Mesenteric fat pad (tissue), 1 donor: Measurements from ENCODE around the gene LAPTM5. TPM values are rescaled to one million over a fixed set of nuclear protein-coding genes. Genes with fewer than 3 reads are reported as not detected.

Experiments
- DNase-seq: peaks from one replicate; pipeline ENCODE4 v3.0.0-alpha.2; 2020; ENCODE audit warnings: low spot score
- total RNA-seq: library from RNA; stranded (reverse); fragmentation: NEBNext Ultra II Directional; extraction: Animal tissue kit (Norgen Biotek cat#: 25700); gene quantifications from one replicate; pipeline ENCODE4 v1.2.1, GENCODE V29; 2021
- donor health status: DM: yes; HTN: yes; CAD: no.

Gene LAPTM5
- total RNA-seq, 1 donor from 2014 or later, result 251 TPM

DNA sequence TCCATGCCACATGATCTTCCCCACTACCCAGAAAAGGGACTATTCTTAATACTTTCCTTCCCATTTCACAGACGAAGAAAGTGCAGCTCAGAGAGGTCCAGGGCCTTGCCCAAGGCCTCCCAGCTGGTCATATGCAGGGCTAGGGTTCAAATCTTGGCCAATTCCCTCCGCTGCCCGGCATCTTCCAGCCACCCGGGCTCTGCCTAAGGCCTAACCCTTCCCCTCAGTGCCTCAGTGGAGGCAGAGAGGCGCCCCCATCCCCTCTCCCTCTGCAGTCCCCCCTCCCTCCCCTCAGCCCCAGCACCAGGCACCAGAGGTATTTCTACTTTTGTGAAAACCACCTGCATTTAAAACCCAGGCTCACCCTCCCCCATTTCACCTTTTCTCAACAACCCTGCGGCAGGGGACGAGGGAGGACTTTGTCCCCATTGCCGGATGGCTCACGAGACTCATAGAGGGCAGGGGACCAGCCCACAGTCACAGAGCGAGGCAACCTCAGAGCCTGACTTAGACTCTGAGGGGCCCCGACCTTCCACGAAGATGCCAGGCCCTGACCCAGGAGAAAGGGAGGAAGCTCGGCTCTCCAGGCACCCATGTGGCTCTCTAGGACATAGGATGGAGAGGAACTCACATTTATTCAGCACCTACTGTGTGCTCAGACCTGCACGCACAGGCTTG, 12.3 kb downstream of the LAPTM5 start:
- DNase-seq, result no peak

DNA sequence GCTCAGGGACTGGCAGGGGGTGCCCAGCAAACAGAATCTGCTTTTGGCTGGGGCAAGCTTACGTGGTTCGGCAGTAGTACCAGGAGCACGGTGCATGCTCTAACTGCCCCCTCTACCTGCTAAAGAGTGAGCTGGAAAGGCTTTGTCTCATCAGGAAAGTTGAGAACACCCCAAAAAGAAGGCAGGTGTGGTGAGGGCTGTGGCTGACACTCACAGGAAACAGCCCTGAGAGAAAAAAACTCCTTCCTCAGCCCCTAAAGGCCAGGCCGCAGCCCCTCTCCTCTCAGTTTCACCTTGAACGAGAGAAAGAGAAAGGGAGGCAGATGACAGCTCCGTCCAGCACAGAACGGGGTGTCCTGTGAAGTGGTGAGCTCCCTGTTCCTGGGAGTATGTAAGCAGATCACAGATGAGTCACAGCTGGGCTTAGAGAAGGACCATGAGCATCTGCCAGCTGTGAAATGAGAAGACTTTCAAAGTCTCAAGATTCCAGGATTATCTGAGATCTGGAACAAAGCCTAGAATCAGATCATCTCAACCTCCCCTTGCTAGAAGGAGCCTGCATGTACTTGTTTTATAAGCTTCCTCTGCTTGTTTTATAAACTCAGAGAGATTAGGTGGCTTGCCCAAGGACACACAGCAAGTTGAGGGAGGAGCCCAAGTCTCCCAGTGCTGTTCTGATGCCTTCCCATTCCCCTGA, 13.4 kb downstream of the LAPTM5 start:
- DNase-seq, result no peak

DNA sequence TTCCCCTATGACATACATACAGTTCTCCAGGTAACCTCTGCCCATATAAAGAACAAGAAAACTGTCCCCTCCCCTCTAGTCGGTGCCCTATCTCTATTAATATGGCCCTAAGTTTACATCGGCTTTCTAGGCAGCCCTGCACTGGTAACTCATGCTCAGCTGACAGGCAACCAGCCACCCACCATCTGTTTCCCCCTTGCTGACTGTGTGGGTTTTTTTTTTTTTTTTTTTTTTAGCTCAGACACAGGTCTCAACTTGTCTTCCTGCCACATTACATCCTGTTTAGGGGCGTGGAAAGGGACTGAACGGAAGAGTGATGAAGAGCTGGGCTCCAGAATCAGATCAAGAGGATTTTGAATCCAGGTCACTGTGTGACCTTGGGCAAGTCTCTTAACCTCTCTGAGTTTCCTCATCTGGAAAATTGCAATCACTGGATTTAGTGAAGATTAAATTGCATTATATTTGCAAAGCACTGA, 14.0 kb downstream of the LAPTM5 start:
- DNase-seq, result no peak

DNA sequence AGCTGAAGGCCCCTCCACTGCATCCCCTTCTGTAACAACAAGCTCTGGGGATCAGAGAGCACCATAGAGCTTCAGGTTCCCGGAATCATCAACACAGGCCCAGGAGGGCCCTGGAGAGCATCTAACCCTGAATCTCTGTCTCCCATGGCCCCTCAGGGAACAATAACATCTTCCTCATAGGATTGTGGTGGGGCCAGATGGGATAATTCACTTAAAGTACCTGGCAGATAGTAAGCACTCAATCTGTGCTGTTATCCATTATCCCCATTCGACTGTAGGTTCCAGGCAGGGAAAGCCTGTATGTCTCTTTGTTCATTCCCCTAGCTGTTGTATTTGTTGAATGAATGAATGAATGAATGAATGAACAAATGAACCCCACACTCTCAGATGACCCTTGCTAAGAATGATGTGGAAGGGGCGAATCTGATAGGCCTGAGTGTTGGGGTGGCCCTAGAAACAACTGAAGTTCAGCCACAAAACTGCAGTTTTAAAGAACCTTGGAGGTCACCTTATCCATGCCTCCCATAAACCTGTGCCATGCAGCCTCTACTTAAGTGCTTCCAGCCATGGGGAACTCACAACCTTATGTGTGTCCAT, 14.5 kb downstream of the LAPTM5 start:
- no peak for DNase-seq

DNA sequence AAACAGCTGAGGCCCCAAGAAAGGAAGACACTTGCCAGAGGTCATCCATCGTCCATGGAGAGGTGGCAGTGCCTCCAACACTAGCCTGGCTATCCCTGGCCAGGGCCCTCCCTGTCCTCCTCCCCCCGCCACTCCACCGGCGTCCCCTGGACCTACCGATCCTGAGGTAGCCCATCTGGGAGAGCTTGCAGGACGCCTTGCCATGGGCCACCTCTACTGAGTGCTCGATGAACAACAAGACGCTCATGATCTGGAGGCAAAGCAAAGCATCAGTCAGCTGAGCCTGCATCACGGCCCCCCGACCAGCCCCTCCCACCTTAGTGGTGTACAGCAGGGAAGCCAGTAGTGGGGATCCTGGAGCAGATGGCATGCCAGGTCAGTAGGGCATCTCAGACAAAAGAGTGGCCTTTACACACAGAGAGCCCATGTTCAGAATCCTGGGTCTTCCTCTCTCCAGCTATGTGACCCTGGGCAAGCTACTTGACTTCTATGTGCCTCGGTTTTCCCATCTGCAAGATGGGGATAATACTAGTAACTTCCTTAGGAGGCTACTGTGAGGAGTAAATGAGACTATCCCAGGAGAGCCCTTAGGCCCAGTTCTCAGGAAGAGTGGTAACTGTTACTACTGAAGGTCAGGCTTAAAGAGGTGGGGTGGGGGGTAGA, 15.1 kb downstream of the LAPTM5 start:
- no peak for DNase-seq

DNA sequence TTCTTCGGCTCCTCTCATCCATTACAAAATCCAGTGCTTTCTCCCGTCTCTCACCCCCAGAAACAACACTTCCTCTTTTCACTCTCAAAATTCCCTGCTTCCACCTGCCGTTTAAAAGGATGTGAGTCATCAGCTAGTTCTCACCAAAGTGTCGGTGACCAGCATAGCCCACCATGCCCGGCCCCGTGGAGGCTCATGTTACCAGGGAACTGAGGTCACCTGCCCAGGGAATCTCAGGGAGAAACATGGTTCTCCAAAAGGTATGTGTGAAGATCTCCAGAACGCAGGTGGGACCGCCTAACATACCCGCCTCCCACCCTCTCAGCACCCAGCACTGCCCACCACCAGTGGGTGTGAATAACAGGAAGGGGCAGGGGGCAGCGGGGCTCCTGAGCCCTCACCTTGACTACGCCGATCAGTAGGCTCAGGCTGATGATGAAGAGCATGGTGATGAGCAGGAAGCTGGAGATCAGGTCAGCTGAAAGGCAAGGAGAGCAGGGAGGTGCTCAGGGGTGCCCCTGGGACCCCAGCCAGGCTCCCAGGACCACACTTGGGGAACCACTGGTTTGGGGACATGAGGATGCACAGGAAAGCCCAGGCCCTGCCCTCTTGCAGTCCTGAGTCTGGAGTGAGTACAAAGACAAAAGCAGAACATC, 16.2 kb downstream of the LAPTM5 start:
- no peak for DNase-seq

DNA sequence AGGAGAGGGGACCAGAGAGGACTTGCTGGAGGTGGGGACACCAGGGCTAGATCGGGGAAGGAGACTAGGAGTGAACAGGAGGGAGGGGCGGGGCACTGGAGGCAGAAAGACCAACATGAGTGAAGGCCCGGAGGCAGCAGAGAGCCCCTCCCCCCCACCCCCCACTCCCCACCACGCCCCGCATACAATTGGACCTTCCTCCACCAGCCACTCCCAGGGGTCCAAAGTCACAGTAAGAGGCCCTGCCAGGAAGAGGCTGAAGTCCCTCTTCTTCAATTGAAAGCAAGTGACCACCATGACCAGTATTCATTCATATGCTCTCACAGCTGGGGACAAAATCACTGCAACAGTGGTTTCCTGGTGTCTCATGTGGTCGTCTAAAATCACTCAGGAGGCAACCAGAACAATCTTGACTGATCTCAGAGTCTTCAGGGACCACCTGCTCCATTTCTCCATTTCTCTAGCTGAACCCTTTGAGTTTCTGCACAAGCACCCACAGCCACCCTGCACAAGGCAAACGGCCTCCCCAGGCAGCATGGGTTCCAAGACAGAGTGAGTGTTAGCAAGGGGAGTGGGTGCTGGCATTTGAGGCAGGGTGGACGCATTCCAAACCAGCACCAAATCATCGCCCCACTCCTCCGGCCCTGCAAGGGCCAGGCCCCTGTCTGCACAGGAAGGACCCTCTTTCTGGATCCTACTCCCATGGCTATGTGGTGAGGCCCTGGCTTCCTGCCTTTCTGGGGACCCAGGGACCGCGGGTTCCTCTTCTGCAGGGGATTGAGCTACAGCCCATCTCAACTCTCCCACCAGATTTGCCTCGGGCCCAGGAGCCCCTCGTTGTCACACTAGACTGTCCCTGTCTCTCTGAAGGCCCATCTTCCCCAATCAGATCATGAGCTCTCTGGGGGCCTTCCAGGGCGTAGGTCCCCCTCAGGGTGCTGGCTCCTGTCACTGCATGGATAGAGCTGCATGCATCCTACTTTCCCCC, 17.0 kb downstream of the LAPTM5 start:
- DNase-seq, result no peak

DNA sequence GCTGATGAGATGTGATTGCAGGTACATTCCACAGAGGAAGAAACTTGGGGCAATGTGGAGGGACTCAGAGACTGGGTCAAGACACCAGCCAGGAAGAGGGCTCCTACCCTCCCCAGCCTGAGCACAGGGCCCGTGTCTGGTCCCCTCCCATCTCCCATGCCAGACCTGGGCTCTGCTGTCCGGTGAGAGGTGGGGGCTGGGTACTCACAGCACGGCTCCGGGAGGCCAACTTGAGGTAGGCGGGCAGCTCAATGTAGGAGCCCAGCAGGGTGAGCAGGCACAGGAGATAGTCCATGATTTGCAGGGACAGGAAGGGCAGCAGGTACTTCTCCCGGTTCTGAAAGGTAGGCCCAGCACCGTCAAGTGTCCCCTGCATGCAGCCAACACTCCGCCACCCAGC, 18.0 kb downstream of the LAPTM5 start:
- DNase-seq, result no peak

DNA sequence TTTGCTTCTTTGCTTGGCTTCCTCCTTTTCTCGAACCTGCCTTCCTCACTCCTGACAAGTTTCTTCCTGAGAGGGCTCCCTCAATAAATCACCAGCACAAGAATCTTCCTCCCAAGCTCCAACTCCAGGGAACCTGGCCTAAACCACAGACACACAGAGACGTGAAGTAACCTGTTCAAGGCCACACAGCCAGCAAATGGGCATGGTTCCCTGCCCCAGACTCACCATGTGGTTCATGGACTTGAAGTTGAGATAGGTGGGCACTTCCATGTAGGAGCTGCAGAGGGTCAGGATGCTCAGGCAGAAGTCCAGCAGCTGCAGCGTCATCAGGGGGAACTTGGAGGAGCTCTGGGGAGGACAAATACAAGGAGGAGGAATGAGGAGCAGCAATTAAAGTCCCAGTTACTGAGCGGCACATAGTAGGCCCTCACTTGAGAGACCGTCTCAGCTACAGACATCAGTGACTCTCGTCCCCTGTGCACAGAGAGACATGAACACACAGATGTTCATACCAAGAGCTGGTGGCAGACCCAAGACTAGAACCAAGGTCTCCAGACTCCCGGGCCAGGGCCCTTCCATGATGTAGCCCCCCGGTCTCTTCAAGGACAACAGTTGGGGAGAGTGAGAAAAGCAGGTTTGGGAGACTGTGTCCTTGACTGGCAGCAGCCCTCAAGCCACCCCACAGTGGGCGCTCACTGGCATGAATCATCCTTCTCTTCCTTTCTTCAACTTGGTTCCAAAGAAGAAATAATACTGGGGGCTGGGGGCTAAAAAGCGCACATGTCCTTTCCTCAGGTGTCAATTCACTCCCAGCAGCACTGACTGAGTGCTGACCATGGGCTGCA, 18.6 kb downstream of the LAPTM5 start:
- no peak for DNase-seq

DNA sequence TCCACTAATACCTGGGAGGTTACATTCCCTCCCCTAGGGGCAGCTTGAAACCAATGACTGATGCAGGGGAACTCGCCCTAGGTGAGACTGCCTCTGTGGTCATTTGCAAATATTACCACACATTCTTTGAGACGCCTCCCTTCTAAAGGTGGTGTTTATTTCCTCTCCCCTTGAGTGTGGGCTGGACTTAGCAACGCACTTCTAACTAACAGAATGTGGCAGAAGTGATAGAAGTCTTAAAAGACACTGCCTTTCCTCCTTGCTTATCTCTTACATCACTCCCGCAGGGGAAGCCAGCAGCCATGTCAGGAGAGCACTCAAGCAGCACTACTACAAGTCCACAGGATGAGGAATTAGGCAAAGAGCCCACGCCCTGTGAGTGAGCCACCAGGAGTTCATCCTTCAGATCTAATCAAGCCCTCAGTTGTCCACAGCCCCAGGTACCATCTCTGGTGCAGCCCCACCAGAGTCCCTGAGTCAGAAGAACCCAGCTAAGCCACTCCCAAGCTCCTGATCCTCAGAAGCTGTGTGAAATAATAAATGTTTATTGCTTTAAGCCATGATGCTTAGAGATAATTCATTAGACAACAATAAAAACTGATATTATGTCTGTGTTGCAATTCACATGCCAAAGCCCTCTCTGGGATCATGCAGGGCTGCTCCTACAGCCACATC, 19.4 kb downstream of the LAPTM5 start:
- DNase-seq, result no peak

DNA sequence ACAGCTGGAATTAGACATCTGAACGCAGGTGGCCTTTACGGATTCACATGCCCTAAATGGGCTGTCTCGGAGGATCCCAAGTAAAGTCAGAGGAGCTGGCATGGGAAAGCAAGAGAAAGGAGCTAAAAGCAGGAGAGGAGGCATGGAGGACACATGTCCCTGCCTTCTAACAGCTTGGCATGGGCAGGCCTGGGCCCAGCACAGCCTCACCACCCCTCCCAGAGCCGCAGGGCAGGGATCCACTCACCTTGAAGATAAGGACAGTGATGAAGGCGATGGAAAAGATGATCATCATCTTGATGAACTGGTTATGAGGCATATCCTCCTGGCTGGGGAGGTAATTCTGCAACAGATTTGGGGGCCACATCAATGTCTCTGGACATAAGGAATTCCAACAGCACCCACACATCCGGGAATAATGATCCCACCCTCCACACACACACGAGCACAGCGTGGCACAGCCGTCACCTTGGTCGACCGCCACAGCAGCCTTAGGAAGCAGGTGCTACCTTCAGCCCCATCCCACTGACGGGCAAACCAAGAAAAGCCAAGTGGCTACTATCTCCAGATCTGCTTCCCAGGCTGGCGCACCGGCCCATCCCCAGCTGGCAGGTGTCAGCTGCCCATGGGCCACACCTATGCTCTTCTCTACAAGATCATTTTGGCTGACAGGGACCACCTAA, 20.1 kb downstream of the LAPTM5 start:
- DNase-seq, result no peak

DNA sequence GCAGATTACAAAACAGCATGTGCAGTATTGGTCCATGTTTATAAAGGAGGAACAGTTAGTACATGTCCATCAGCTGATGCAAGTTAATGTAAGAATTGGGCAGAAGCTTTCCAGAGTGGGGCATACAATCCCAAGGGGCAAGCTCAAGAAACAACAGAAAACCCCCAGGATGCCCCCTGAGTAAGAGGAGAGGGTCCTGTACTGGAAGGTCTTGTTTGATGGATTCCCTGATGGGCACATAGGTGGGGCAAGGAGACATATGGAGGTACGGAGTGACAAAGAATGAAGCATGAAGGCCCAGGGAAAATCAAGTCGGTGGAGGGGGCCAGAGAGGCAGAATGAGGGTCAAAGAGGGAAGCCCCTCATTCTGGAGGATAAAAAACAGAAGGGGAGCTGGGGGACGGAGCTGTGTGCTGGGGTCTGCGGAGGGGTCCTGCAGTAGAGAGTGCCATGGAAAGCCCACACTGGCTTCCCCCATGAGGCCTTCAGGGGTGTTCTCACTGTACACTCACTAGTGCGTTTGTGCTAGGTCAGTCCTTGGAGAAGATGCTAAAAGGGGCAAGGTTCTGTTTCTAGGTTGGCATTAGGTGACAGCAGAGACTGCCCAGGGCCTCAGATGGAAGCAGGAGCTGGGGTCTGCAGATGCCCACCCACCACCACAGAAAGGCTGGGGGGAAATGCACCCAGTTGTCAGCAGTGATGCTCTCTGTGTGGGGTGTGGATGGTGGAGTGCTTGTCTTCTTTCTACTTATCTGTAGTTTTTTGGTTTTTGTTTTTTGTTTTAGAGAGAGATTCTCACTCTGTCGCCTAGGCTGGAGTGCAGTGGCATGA, 21.7 kb downstream of the LAPTM5 start:
- no peak for DNase-seq

DNA sequence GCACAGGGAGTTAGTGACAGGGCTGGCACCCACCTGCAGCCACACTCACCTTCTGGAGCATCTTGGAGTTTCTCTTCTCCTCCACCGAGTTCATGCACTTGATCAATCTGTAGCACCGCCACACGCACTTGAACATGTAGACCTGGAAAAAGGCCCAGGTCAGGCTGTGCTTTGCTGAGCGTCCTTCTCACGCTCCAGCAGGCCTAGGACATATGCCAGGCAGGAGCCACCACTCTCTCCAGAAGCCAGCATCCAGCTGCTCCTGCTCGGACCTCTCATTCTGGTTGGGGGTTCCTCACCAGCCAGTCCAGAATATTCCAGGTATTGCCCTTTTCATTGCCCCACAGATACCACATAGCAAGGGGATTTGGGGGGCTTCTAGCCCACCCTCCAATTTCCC, 22.4 kb downstream of the LAPTM5 start:
- DNase-seq, result no peak

DNA sequence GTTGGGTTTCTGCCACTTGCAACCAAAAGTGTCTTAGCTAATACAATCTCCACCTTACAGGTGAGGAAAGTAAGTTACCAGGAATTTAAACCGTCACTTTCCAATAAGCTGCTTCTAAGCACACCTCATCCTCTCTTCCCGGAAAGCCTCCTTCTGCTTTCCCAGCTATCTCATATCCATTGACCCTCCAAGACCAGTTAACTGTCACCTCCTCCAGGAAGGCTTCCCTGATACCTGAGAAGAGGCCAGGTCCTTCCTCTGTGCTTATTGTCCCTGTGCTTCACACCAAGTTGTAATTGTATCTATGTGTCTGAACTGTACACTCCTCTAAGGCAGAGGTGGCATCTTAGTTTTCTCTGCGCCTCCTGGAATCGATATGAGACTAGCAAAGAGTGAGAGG, 23.0 kb downstream of the LAPTM5 start:
- no peak for DNase-seq

DNA sequence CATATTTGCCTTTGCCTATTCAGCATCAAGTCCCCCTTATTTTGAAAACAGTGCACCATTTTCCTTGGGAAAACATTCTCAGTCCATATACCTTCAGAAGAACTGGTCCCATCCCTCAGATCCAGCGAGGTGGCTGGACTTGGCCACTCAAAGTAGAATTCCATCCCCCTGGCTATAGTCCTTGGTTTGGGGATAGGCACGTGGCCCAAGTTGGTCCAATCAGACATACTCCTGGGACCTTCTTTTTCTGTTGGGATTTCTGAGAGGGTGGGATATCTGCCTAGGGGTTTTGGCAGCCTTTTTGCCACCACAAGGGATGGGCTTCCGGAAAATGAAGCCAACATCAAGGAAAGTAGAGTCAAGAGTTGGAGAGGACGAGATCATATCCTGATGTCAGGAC, 23.5 kb downstream of the LAPTM5 start:
- no peak for DNase-seq

DNA sequence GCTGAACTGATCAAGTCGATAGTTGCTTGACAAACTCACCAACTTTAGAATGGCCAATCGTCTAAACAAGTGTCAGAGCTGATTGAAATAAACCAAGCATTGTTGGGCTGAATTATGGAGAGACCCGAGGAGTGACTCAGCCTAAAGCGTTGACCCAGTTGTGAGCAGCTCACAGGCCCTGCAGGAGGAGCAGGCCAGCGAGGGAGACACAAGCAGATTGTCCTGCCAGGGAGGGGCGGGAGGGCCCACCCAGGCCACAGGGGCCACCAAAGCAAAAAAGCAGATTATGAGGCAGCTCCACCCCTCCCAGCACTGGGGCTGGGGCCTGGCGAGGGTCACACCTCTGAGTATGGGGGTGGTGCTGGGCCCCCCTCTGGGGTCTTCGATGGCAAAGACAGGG, 24.1 kb downstream of the LAPTM5 start:
- DNase-seq, result no peak

DNA sequence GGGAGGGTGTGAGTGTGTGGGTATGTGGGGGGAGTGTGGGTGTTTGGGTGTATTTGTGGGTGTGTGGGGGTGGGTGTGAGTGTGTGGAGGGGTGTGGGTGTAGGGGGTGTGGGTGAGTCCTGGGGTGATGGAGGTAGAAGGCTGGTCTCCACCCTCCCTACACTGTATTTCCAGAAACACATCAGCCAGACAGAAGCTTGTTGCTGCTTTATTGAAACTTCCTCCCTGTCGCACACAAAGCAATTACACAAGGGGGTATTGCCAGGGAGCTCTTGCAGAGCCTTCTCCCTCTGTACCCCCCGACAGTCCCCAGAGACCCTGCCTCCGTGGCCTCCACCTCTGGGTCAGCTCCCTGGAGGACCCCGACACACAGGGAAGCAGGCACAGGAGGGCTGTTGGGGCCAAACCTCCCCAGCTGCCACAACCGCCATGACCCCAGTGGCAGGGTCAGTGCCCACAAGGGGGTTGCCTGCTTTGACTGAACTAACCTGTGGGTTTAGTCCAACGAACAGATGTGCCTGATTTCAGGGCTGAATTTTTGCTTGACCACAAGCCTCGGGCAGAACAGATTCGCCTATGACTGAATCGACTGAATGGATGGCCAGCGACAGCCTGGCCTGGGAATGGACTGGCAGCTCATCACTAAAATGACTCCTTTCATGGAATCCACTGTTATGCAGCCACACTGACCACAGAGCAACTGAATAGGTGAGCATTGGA, 25.1 kb downstream of the LAPTM5 start:
- no peak for DNase-seq
